Astrocyte (in vitro differentiated cells and primary cell): ENCODE results near the gene UCK1.

Source experiments
- CTCF ChIP-seq: IDR thresholded peaks from 2 replicates; pipeline ENCODE4 v1.5.1; 2011; ENCODE audit warnings: low read depth, mild to moderate bottlenecking, inconsistent platforms, low read length, moderate library complexity; ENCODE audit not compliant: insufficient read depth
- EZH2 ChIP-seq: IDR thresholded peaks from 2 replicates; pipeline ENCODE4 v1.6.1; 2012; ENCODE audit warnings: mild to moderate bottlenecking, low read length, inconsistent platforms; ENCODE audit not compliant: insufficient read depth

GRCh38 chr9:131562032-131562959, 31.2 kb upstream of the UCK1 start:
- TF ChIP-seq CTCF: no peak
- TF ChIP-seq EZH2: no peak
